ENCODE measurements around the gene DAPK1. TPM values are rescaled to one million over a fixed set of nuclear protein-coding genes. Genes with fewer than 3 reads are reported as not detected.

Gene DAPK1
- total RNA-seq, 8 experiments from 2014 or later = 31.6 to 466 (median 50.0) TPM

DNA sequence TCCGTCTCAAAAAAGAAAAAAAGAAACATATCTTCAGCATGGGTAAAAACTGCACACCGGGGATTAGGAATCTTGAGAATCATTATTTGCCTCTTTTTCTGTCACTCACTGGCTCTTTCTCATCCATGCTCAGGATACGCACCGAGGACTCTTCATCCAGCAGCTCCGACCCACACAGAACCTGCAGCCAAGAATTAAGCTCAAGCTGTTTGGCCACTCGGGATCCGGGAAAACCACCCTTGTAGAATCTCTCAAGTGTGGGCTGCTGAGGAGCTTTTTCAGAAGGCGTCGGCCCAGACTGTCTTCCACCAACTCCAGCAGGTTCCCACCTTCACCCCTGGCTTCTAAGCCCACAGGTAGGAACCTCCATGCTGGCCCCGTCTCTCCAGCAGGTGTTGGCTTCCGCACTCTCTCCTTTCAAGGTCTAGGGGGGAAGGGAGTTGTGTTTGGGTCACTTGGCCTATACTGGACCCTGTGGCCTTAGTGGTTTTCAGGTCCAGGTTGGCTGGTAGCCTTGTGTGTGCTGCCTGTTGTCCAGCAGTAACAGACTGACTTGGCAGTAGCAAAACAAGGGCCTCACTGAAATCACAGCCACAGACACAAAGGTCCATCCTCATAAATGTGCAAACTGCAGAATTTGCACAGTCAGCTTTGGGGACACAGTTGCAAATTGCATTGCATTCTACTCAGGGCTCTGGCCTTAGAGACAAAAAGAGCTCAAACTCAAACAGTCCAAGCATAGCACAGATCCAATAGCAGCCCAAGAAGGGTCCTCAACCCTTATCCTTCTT is 183.8 kb downstream of the DAPK1 start:
- H3K4me1 ChIP-seq (replicated peaks in 1 of 2) = peaks cover 3 to 8% of the 10 kb centered on the region in 2 donors
- in situ Hi-C loops (cut with MboI; ENCODE audit: low pct_unique_long_range_greater_than_20kb in 2 of 9, low sequenced_read_pairs in 9 of 9, unreplicated experiment in 9 of 9) = loop anchor here in 7 of 9 experiments (10.0 to 25.0 kb wide), 6 partner anchors 131 to 1331 kb away; partner anchors contain the start of gene S1PR3 (in 1 of the 7)
- H3K27ac ChIP-seq = peak overlapping the region; percentile 35 to 42
- no peak overlapping the region for H3K4me3 ChIP-seq
- peak in 2 of 8 experiments; percentile 8 to 11 for ATAC-seq (replicated peaks in 6 of 8)
- WGBS, 10 experiments = 80 to 96% (median 93%) methylated on average over 1 to 7 of the region's 11 CpGs; no CpG with 5 or more reads in 5 of the 10 experiments

DNA sequence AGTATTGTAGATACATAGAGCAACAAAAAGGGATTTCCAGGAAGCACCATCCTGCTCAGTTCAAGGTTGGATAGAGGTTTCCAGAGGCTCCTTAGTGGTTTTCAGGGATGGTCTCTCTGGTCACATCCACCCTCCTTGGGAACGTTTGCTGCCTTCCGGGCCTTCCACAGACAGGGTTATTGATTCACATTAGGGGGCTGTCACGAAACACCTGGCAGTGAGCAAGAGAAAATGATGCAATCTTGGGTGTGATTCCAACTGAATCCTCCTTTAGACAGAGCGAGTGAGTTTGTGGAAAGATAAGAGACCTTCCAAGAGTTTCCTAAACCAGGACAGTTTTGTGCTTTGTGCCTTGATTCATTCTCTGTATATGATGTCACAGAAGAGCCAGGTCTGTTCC is 184.4 kb downstream of the DAPK1 start:
- in situ Hi-C loops (cut with MboI; ENCODE audit: low pct_unique_long_range_greater_than_20kb in 2 of 9, low sequenced_read_pairs in 9 of 9, unreplicated experiment in 9 of 9) = loop anchor here in 7 of 9 experiments (10.0 to 25.0 kb wide), 6 partner anchors 130 to 1330 kb away; partner anchors contain the start of gene S1PR3 (in 1 of the 7)
- 66 to 100% (median 80%) methylated on average over 1 to 4 of the region's 4 CpGs; no CpG with 5 or more reads in 3 of the 10 experiments for WGBS, 10 experiments
- peaks cover 3 to 8% of the 10 kb centered on the region in 2 donors for H3K4me1 ChIP-seq (replicated peaks in 1 of 2)
- ATAC-seq (replicated peaks in 6 of 8) = peak in 5 of 8 experiments; percentile 32 to 74 (median 54)
- H3K4me3 ChIP-seq = no peak overlapping the region
- H3K27ac ChIP-seq = peak overlapping the region; percentile 35 to 42

DNA sequence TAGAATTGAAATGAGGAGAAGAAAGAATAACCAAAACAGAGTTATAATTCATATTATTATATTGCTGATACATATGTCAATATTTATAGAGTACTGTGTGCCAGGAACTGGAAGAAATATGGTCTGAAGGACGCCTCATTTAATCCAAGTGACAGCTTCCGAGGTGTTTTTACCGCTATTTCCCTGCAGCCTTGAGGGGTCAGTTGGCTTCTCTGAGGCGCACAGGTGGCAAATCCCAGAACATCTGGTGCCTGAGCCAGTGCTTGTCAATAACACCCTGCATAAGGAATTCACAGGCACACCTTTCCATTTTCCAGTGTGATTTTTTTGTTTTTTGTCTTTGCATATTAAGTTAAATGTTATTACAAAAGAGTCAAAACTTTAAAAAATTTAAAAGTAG is 185.0 kb downstream of the DAPK1 start:
- in situ Hi-C loops (cut with MboI; ENCODE audit: low pct_unique_long_range_greater_than_20kb in 2 of 9, low sequenced_read_pairs in 9 of 9, unreplicated experiment in 9 of 9) = loop anchor here in 7 of 9 experiments (10.0 to 25.0 kb wide), 6 partner anchors 130 to 1330 kb away; partner anchors contain the start of gene S1PR3 (in 1 of the 7)

DNA sequence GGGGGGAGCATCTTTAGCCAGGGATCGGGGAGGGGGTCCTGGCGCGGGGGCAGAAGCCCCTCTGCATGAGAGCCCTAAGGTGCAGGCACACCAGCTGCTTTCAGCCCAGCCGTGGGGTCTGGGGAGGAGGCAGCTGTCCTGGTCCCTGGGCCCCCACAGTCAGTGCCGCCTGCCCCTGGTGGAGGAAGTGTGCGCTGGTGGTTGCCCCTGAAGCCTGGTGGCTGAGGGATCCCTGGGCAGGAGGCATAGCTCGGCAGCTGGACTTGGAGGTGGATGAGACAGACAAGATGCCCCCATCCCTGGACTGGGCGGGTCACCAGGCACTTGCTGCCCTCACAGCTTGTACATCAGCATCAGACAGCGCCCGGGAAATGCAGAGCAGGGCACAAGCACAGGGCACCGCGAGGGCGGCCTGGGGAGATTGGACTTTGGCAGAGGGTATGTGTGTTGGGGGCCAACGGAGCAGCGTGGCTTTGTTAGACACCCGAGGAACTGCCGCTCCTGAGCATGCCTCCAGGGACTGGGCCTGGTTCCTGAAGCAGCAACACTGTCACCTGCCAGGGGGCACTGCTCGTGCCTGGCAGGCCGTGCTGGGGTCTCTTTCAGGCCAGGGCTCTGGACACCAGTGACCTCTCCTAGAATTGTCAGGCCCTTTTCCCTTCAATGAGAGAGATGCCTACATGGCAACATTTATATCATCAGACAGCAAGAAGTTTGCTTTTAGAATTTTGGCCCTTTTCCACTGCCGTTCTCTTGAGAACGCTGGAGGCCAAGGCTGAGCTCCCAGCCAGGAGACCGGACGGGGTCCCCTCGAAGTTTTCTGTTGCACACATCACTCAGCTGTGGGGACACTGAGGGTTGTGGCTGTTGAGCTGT is 186.3 kb downstream of the DAPK1 start:
- no peak for ATAC-seq (replicated peaks in 6 of 8)
- in situ Hi-C loops (cut with MboI; ENCODE audit: low pct_unique_long_range_greater_than_20kb in 2 of 9, low sequenced_read_pairs in 9 of 9, unreplicated experiment in 9 of 9) = loop anchor here in 7 of 9 experiments (10.0 to 25.0 kb wide), 6 partner anchors 128 to 1328 kb away; partner anchors contain the start of gene S1PR3 (in 1 of the 7)
- H3K27ac ChIP-seq = no peak overlapping the region
- H3K4me3 ChIP-seq = no peak overlapping the region
- H3K4me1 ChIP-seq (replicated peaks in 1 of 2) = peaks cover 3 to 8% of the 10 kb centered on the region in 2 donors
- 60 to 96% (median 80%) methylated on average over 1 to 10 of the region's 24 CpGs; no CpG with 5 or more reads in 6 of the 10 experiments for WGBS, 10 experiments

More for the DNA sequence above, 185.0 kb downstream of the DAPK1 start:
- Histone ChIP-seq H3K4me3 (no peak overlapping the region), H3K4me1 (replicated peaks in 1 of 2) (peaks cover 3 to 8% of the 10 kb centered on the region in 2 donors), H3K27ac (no peak overlapping the region)
- 69 to 98% (median 90%) methylated on average over 3 to 4 of the region's 4 CpGs; no CpG with 5 or more reads in 2 of the 10 experiments for WGBS, 10 experiments
- no peak for ATAC-seq (replicated peaks in 6 of 8)

DNA sequence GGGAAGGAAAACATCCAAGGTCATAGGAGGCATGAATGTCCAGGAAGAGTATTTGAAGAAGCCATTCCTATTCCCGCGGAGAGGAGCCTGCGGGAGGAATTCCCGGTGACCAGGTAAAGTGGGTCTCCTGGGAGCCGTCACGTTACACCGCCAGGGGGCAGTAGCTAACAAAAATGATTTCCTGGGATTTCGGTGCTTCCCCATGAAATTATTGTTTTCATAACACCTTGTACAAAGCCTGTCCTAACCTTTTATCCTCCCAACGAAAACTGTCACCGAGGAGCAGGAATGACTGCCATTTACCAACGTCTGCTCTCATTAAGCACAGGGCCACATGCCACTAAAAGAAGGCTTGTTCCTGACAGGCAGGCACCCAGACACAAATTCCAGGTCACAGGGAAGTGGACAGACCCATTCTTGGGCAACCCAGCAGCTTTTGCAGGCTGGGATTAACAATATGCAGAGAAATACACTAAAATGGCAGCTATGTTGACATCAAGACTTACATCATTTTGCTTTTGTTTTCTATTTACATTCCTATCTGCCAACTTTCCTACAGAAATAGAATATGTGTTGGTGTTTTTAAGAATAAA is 187.1 kb downstream of the DAPK1 start:
- ATAC-seq (replicated peaks in 6 of 8) = peak in 4 of 8 experiments; percentile 38 to 42 (median 39)

DNA sequence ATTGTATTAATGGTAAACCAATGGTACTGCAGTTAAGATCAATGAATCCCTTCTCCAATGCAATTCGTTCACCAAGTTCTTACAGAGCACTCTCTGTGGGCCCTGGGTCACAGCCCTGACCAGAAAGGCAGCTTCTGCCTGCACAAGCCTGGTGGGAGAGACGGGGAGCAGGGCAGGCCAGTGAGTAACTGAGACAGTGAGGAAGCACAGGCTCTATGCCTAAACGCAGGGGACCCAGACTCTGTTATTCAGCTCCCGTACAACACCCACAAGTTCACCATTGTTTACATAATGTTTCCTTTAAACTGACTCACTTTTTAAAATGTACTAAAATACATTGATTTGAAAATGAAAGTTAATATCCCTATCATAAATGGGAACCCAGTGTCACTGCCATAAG is 187.8 kb downstream of the DAPK1 start:
- peaks cover 3 to 8% of the 10 kb centered on the region in 2 donors for H3K4me1 ChIP-seq (replicated peaks in 1 of 2)
- no peak overlapping the region for H3K4me3 ChIP-seq
- ATAC-seq (replicated peaks in 6 of 8) = no peak
- in situ Hi-C loops (cut with MboI; ENCODE audit: low pct_unique_long_range_greater_than_20kb in 2 of 9, low sequenced_read_pairs in 9 of 9, unreplicated experiment in 9 of 9) = loop anchor here in 7 of 9 experiments (10.0 to 25.0 kb wide), 6 partner anchors 127 to 1327 kb away; partner anchors contain the start of gene S1PR3 (in 1 of the 7)
- no peak overlapping the region for H3K27ac ChIP-seq
- 72 to 100% (median 100%) methylated on average over 1 to 3 of the region's 4 CpGs; no CpG with 5 or more reads in 7 of the 10 experiments for WGBS, 10 experiments

More for the DNA sequence above, 187.1 kb downstream of the DAPK1 start:
- peaks cover 3 to 8% of the 10 kb centered on the region in 2 donors for H3K4me1 ChIP-seq (replicated peaks in 1 of 2)
- no peak overlapping the region for H3K4me3 ChIP-seq
- H3K27ac ChIP-seq = no peak overlapping the region
- WGBS, 10 experiments = 4 to 100% (median 38%) methylated on average over 1 to 7 of the region's 11 CpGs; no CpG with 5 or more reads in 5 of the 10 experiments
- in situ Hi-C loops (cut with MboI; ENCODE audit: low pct_unique_long_range_greater_than_20kb in 2 of 9, low sequenced_read_pairs in 9 of 9, unreplicated experiment in 9 of 9) = loop anchor here in 7 of 9 experiments (10.0 to 25.0 kb wide), 6 partner anchors 128 to 1328 kb away; partner anchors contain the start of gene S1PR3 (in 1 of the 7)

DNA sequence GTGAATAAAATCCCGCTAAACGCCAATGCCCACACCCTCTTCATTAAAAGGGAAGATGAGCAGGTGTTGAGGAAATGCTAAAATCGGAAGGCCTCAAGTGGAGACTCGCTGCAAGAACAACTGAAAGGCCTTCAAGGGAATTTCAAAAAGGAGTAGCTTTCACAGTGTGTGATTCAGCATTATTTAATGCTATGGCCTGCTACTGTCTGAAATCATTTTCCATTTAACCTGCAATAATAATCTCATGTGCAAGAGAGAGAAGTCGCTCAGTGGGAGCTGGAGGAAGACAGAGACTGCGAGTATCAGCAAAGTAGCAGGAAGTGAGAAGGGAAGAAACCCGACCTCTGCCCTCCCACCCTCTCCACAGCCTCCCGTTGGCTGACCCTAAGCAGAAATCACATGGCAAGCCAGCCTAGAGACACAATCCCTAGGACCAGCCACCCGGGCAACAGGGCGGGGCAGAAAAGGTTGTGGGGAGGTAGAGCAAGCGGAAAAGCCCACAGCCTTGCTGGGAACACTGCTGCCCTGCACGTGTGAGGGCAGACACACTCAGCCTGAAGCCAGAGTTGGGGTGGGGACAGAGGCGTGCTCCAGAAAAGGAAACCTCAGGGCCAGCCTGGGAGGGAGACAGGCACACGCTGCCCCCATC is 188.3 kb downstream of the DAPK1 start:
- peak in 7 of 8 experiments; percentile 13 to 76 (median 34) for ATAC-seq (replicated peaks in 6 of 8)
- peaks cover 3 to 8% of the 10 kb centered on the region in 2 donors for H3K4me1 ChIP-seq (replicated peaks in 1 of 2)
- in situ Hi-C loops (cut with MboI; ENCODE audit: low pct_unique_long_range_greater_than_20kb in 2 of 9, low sequenced_read_pairs in 9 of 9, unreplicated experiment in 9 of 9) = loop anchor here in 7 of 9 experiments (10.0 to 25.0 kb wide), 6 partner anchors 126 to 1326 kb away; partner anchors contain the start of gene S1PR3 (in 1 of the 7)
- H3K4me3 ChIP-seq = no peak overlapping the region
- 59 to 93% (median 78%) methylated on average over 2 to 10 of the region's 14 CpGs; no CpG with 5 or more reads in 3 of the 10 experiments for WGBS, 10 experiments
- no peak overlapping the region for H3K27ac ChIP-seq

DNA sequence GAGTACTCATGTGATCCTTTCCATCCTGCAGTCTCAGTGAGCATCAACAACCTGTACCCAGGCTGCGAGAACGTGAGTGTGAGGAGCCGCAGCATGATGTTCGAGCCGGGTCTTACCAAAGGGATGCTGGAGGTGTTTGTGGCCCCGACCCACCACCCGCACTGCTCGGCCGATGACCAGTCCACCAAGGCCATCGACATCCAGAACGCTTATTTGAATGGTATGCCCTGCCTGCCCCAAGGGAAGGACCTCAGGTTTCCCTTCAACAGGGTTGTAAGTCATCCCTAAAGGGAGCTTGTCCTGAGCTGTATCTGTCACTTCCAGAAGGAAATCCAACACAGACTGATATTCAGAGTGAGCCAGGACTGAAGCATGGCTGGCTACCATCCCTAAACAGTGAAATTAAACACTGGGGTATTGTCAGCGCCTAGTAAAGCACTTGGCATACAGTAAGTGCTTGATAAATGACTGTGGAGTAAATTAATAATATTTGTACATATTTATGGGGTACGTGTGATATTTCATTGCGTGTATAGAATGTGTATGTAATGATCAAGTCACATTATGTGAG is 188.9 kb downstream of the DAPK1 start:
- H3K27ac ChIP-seq = no peak overlapping the region
- peaks cover 3 to 8% of the 10 kb centered on the region in 2 donors for H3K4me1 ChIP-seq (replicated peaks in 1 of 2)
- ATAC-seq (replicated peaks in 6 of 8) = no peak
- in situ Hi-C loops (cut with MboI; ENCODE audit: low pct_unique_long_range_greater_than_20kb in 2 of 9, low sequenced_read_pairs in 9 of 9, unreplicated experiment in 9 of 9) = loop anchor here in 7 of 9 experiments (10.0 to 25.0 kb wide), 6 partner anchors 126 to 1326 kb away; partner anchors contain the start of gene S1PR3 (in 1 of the 7)
- 83 to 100% (median 97%) methylated on average over 1 to 8 of the region's 14 CpGs; no CpG with 5 or more reads in 1 of the 10 experiments for WGBS, 10 experiments
- no peak overlapping the region for H3K4me3 ChIP-seq

DNA sequence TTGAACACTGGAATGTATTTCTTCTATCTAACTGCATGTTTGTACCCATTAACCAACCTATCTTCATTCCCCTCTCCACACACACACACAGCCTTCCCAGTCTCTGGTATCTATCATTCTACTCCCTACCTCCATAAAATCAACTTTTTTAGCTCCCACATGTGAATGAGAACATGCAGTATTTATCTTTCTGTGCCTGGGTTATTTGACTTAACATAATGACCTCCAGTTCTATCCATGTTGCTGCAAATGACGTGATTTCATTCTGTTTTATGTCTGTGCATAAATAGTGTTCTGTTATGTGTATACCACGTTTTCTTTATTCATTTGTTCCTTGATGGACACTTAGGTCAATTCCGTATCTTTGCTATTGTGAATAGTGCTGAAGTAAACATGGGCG is 189.5 kb downstream of the DAPK1 start:
- no peak overlapping the region for H3K4me3 ChIP-seq
- WGBS, 10 experiments = 43 to 100% (median 79%) methylated on average over 3 to 4 of the region's 4 CpGs; no CpG with 5 or more reads in 1 of the 10 experiments
- ATAC-seq (replicated peaks in 6 of 8) = peak in 1 of 8 experiments; percentile 22
- H3K27ac ChIP-seq = no peak overlapping the region
- in situ Hi-C loops (cut with MboI; ENCODE audit: low pct_unique_long_range_greater_than_20kb in 2 of 9, low sequenced_read_pairs in 9 of 9, unreplicated experiment in 9 of 9) = loop anchor here in 7 of 9 experiments (10.0 to 25.0 kb wide), 6 partner anchors 125 to 1325 kb away; partner anchors contain the start of gene S1PR3 (in 1 of the 7)
- peaks cover 0 to 5% of the 10 kb centered on the region in 2 donors for H3K4me1 ChIP-seq (replicated peaks in 1 of 2)

DNA sequence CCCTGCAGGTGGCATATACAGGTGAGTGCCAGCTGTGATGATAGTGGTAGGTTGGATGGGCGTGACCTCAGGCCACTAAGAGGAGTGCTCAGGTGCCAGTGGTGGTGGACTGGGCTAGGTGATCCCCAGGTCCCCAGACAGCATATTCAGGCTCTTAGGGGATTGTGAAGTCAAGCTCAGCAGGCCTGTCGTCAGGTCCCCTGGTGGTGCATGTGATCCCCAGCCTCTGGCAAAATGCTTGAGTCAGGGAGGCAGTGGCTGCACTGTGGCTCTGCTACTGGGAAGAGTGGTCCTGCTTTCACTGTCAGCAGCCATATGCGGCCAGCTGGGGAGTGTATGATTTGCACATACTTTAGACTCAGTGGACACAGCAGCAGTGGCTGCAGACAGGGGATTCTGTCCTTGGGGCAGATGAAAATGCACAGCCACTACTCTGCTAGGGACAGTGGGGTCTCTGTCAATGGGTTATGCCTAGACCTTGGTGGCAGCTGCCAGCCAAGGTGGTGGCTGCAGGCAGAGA is 196.6 kb downstream of the DAPK1 start:
- Histone ChIP-seq H3K4me1 (replicated peaks in 1 of 2) (no peaks in the 10 kb centered on the region), H3K27ac (no peak overlapping the region), H3K4me3 (no peak overlapping the region)
- ATAC-seq (replicated peaks in 6 of 8) = no peak
- WGBS, 10 experiments = 83 to 100% (median 92%) methylated on average over 1 to 2 of the region's 3 CpGs; no CpG with 5 or more reads in 6 of the 10 experiments
- in situ Hi-C loops (cut with MboI; ENCODE audit: low pct_unique_long_range_greater_than_20kb in 2 of 9, low sequenced_read_pairs in 9 of 9, unreplicated experiment in 9 of 9) = loop anchor here in 7 of 9 experiments (10.0 to 25.0 kb wide), 6 partner anchors 118 to 1318 kb away; partner anchors contain the start of gene S1PR3 (in 1 of the 7)

DNA sequence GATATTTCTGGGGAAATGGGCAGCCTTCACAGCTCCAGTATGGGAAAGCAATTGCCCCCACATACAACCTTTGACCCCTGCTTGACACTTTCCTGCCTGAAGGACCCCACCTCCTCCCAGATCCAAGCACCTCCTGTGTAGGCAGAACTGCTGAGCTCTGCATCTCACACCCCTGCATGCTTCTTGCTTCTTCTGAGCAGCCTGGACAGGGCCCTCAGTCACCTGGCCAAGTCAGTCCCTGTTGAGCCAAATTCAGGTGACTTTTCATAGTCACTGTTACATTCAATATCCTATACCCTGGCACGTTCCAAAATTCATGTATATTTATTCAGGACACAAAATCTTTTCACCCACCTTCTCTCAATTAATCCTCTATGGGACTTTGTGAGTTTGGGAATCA is 197.9 kb downstream of the DAPK1 start:
- no peaks in the 10 kb centered on the region for H3K4me1 ChIP-seq (replicated peaks in 1 of 2)
- no peak overlapping the region for H3K27ac ChIP-seq
- no peak overlapping the region for H3K4me3 ChIP-seq
- WGBS, 10 experiments = 86 to 100% (median 100%) methylated on average over 1 of the region's 1 CpG; no CpG with 5 or more reads in 7 of the 10 experiments
- in situ Hi-C loops (cut with MboI; ENCODE audit: low pct_unique_long_range_greater_than_20kb in 2 of 9, low sequenced_read_pairs in 9 of 9, unreplicated experiment in 9 of 9) = loop anchor here in 7 of 9 experiments (10.0 to 25.0 kb wide), 6 partner anchors 117 to 1317 kb away; partner anchors contain the start of gene S1PR3 (in 1 of the 7)
- no peak for ATAC-seq (replicated peaks in 6 of 8)

Measured in motor neuron (in vitro differentiated cells).